ENCODE results near the gene TMEM132D. TPM values are rescaled to one million over a fixed set of nuclear protein-coding genes. Genes with fewer than 3 reads are reported as not detected.

Gene TMEM132D
- total RNA-seq, 1 donor from 2014 or later, result not detected

DNA sequence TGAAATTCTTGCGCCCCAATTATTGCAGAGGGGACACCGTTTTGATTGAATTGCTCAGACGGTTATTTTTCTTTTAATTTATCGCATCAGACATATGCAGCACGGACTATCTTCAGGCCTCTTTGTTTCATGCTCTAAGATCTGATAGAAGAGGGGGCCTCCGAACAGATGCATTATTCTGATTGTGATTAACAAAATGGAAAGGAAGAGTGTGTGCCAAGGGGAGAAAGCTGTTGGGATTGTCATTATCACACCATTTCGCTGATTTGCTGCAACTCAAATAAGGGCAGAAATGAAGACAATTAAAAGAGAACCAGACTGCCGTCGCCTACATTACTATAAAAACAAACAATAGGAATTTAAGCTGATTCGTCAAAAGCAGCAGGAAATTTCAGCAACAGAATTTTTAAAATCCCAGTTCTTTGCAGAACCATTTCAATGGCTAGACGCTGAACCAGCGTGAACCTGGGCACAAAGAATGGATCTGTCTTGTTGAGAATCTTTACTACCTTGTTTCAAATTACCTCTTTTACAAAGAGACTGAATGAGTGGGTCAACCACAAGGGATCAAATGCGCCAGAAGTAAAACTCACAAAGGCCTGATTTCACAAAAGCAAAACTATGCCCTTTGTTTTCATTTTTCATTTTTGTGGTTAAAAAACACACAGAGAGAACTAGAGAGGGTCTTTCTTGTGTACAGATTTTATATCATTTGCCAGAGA is 30.6 kb downstream of the TMEM132D start:
- intact Hi-C loops (cut with micrococcal nuclease), result no loop called here

DNA sequence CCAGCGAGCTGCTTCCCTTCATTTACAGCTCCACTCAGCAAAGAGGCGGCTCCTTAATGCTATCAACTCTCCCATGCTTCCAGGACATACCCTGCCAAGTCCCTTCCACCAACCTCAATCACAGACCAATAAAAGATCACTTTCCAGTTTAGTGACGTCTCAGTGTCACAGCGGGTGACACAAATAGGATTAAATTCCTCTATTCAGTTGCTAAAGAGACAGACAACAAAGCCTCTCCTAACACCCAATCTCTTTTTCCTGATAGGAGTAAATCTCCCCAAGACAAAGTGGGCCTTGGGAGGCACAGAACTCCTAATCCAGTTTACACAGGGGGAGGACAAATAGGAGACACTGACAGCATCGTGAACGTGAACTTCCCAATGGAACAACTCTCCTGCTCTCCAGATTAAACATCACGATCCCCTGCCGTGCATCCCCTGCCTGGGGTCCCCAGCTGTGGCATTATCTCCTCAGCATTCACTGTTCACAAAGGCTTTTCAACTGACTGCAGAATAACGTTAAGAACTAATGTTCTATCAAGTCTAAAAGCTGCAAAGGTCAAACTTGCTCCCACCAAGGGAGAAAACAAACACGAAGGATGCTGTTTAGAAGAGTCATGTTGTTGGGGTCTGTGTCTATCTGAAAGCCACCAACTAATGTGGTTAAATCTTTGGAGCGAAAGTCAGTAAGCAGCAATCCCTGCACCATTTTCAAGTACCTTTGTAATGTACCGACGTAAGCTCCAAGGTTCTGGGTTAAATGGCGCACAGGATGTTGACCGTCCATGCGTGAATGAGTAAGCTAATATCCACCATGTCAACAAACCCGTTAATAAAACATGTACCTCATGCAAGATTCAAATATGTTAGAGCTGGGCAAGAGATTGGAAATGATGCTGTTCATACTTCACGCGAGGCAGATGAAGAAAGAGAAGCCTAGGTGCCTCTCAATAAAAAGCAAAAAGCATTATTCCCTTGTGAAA is 31.5 kb downstream of the TMEM132D start:
- intact Hi-C loops (cut with micrococcal nuclease), result no loop called here

DNA sequence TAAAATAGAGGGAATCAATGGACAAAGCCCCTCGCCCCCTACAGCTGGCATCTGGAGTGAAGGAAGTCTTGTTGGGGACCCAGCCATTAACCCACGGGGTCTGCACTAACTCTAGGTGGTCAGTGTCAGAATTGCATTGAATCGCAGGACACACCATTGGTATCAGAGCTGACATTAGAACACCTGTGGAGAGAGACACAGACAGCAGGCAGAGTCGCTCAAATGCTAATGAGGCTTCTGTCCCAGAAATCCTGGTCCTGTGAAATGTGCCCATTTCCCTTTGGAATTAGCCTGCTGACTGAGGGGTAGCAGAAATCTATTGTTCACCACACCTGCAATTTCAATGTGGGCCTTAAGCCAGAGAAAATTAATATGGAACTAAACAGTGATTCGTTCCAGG is 33.0 kb downstream of the TMEM132D start:
- intact Hi-C loops (cut with micrococcal nuclease), result no loop called here

DNA sequence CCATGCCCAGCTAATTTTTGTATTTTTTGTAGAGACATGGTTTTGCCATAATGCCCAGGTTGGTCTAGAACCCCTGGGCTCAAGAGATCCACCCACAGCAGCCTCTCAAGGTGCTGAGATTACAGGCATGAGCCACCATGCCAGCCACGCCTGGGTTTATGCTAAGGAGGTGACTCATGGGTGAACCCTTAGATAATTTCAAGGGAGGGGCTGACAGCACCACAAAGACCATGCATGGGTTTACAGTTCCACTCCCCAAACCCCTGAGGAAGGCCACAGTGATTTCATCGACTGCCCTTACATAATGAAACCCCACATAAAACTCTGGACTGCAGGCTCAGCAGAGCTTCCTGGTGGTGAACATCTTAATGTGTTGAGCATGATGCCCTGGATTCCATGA is 33.7 kb downstream of the TMEM132D start:
- intact Hi-C loops (cut with micrococcal nuclease), result no loop called here

DNA sequence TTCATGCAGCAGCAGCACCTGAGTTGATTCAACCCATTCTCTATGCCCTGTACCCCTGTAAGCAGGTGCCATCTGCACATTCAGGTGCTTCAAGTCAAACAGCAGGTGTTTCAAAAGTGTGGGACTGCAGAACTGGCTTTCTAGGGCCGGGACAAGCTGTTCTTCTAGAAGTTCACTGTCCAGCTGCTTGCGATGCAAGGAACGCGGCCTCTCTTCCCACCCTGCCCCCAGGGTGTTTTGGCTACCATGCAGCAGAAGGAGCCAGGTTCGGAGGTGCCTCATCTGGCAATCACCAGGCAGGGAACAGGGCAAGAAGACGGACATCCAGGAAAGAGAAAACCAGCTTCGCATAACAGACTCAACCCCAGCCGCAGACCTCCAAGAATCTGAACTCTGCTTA is 35.2 kb downstream of the TMEM132D start:
- intact Hi-C loops (cut with micrococcal nuclease), result no loop called here

DNA sequence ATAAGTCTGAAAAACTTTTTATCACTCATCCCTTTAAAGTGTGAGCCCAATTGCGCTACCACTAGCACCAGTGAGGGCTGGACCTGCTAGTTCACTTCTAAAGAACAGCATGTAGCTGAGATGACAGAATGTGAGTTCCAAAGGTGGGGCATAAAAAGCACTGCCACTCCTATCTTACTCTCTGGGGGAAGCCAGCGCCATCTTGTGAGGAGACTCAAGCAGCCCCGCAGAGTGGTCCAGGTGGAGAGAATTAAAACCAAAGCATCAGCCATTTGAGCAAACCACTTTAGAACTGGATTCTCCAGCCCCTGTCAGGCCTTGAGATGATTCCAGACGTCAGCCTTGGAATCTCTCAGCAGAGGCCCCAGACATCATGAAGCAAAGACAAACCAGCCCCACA is 39.9 kb downstream of the TMEM132D start:
- intact Hi-C loops (cut with micrococcal nuclease), result no loop called here

DNA sequence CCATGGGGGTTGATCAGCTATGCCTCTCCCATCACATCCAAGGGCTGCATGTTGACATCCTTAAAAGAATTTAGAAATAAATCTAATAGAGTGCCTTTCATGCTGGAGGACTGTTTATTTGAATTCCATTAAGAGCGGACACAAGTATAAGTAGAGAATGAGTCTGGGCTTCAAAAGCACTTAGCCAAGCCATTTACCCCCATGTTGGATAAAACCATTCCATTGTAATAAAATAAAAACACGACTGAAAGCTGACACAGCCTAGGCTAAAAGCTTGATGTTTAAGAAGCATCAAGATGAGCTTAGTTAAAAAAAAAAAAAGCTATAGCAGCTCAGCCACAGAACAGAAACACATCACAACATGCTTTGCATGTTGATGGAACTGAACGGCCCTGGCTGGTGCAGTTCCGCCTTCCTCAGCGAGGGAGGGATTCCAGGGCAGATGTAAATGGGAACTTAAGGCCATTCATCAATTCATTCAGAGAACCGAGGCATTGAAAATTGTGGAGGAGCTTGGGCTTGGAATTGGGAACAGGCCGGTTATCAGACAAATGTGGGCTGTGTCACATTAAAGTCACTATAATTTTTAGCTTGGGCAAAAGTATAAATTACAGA is 41.2 kb downstream of the TMEM132D start:
- intact Hi-C loops (cut with micrococcal nuclease), result no loop called here

DNA sequence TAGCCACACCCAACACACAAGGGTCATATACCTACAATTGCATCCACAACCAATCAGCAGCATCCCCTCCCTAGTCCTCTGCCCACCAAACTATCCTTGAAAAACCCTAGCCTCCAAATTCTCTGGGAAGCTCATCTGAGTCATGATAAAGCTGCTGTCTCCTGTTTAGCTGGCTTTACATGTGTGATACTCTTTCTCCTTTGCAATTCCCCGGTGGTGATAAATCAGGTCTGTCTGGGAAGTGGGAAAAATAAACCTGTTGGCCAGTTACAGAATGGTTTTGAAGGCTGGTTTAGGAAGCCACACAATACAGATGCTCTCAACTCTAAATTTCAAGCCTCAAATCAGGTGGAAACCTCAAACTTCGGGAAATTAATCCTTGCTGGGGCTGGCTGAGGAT is 41.9 kb downstream of the TMEM132D start:
- intact Hi-C loops (cut with micrococcal nuclease), result no loop called here

DNA sequence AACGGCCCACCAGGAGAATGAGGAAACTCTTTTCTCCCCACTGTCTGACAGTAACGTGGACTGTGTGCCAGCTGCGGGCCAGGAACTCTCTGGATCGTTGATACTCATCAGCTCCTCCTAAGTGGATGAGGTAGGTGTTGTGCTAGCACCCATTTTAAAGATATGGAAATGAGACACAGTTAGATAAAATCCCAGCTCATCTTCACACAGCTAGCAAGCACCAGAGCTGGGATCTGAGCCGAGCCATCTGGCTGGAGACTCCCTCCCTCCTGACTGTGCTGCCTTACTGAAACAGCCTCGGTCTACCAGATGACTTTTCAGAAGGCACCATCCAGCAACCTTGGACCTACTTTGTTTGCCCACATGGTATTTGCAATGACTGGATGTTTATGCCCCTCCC is 49.2 kb downstream of the TMEM132D start:
- intact Hi-C loops (cut with micrococcal nuclease), result no loop called here

DNA sequence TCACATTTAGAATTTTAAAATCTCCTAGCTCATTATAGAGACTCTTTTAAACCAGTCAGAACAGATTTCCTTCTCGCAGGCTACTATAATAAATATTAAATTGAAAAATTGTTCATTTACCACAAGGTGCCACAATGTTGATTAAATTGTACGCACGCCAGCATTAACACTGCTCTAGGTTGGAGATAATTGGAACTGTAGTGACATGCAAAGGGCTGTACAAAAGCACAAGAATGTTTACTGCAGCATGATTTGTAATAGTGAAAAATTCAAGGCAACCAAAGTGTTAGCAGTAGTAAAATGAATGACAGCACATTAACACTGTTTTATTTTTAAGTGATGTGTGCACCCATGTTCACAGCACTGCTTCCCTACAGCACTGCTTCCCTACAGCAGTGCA is 52.5 kb downstream of the TMEM132D start:
- intact Hi-C loops (cut with micrococcal nuclease), result no loop called here

DNA sequence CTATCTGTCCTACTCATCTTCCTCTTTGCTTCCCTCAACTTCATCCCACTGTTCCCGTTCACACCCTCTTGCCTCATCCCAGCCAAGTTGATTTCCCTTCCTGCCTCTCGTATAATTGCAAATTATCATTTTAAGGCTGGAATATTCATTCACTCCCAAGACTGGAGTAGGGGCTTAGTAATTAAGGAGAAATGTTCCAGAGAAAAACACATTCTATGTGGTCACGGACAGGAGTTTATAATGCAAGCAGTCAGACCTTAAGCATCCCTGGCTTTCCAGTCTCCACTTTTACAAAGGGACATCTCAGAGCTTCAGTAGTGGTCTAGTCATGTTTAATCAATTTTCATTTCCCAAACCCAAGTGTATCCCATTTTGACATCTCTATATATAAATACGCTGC is 54.9 kb downstream of the TMEM132D start:
- intact Hi-C loops (cut with micrococcal nuclease), result no loop called here

DNA sequence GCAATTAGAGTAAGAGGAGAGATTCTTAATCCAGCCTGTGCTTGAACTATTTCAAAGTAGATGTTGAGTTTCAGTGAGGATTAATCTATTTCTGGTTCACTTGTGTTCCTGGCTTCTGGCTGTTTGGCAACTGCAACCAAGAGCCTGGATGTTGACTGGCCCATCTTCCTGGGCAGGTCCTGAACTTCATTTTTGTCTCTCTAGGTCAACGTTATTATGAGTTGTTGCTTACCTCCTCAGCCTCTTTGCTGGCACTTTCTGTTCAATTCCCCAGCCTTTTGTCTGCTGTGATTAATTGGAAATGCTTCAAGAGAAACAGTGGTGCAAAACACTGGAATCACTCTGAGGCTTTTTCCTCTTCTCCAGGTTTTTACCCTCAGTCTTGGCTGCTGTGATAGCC is 56.8 kb downstream of the TMEM132D start:
- intact Hi-C loops (cut with micrococcal nuclease), result no loop called here

DNA sequence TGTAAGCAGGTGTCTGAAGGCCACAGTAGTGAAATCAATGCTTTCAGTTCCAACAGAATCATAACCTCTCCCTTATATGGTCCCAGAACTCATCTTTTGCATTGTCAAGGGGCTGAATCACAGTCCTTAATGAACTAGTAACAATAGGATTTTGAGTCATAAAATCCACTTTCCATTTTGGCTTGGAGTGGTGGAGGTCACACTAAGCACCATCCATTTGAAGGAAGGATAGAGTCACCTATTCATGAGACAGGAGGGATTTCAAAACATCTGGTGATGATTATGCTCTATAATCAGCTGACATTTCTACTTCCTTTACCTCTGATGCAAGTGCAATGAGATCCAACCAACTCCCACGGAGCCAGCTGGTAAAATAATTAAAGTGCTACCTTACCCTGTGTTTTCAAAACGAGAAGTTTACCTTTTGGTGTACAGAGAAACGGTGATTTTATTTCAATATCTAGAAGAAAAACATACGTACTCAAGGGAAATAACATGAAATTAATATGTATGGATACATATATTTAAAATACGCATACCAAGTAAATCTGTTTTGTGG is 59.1 kb downstream of the TMEM132D start:
- intact Hi-C loops (cut with micrococcal nuclease), result no loop called here

DNA sequence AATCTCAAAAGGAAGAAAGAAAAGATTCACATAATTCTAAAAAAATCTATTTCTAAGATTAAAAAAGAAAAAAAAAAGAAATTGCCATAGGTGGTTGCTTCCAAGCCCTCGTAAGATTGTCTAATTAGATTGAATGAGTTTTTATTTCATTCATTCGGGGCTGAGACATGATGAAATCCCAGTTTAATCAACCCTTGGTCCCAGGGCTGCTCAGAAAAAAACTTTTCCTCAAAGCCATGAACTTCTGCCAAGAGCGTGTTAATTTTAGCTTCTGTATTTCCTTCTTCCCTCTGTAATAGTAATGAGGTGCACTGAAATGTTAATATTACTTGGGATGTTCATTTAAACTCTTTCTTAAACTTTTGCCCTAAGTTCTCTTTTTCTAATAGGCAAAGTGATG is 62.6 kb downstream of the TMEM132D start:
- intact Hi-C loops (cut with micrococcal nuclease), result no loop called here

DNA sequence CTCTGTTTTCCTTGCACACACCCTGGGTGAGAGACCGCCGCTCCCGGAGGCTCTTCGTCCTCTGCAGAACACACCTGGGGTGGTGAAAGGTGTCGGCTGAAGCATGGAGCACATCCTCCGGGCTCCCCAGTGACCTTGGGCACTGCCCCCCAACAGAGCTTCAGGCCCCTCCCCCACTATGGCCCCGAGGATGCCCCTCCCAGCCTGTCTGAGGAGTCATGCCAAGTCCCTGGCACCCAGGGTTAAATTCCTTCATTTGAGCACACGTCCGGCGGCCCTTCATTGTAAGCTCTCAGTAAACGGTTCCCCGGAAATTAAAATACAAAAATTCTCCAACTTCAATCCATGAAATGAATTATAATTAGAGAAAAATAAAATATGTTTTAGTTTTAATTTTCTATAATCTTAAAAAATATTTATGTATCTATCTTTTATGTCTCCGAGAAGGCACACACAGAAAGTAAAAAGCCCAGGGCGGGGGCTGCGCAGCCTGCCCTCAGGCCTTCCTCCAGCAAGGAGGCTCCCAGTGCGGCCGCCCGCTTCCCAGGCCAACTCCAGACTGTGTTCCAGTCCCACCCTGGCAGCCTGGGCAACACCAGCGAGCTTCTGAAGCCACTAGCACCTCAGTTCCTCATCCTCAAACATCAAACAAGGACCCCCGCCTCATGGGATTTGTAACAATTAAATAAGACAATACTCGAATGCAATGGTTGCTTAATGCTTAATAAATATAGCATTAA is 63.5 kb downstream of the TMEM132D start:
- intact Hi-C loops (cut with micrococcal nuclease), result no loop called here

DNA sequence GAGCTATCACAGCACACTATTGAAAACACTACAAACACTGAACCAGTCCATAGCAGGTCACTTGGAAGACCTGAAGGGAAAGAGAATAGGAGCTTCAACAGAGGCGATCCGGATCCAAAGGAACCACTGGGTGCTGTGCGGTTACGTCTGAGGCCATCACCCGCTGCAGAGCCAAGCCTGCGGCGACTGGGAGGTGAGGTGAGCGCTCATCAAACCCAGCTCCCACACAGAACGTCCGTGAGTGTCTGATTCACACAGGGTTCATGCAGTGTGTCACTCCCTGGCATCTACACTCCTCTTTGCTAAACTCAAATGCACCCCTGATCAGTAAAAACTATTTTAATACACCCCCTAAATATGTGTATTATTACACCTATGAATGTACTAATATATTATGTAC is 64.1 kb downstream of the TMEM132D start:
- intact Hi-C loops (cut with micrococcal nuclease), result no loop called here

DNA sequence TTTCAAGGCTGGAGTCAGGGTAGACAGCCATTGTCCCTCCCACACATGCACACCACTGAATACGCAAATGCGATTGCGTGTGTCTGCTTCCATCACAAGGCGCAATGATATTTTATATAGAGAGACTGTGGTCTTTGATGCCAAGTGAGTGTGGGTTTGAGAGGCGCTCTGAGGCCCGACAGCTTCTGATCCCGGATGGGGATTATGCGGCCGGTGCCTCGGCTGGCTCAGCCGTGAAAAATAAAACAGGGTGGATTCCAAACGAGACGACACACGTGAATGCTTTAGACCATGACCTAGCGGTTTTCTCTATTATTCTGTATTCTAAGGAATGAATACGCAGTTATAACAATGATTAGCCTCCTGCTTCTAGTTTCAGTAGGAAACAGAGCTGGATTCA is 72.5 kb downstream of the TMEM132D start:
- intact Hi-C loops (cut with micrococcal nuclease), result no loop called here

DNA sequence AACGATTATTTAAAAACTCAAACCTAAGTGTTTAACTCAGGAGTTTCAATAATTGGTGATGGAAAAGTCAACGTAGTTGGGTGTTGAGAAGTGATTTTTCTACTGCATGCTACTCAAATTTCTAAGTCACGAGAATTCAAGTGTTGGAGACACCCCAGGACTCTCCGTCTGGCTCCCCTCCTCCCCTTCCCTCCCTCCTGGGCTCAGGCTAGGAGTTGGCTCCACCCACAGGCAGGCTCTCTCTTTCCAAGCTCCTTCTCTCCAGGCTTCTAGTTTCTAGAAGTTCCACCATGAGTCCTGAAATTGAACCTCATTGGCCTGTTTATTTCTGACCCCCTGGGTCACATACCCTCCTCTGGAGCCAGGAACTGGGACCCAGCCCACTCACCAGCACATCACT is 73.0 kb downstream of the TMEM132D start:
- intact Hi-C loops (cut with micrococcal nuclease), result no loop called here

DNA sequence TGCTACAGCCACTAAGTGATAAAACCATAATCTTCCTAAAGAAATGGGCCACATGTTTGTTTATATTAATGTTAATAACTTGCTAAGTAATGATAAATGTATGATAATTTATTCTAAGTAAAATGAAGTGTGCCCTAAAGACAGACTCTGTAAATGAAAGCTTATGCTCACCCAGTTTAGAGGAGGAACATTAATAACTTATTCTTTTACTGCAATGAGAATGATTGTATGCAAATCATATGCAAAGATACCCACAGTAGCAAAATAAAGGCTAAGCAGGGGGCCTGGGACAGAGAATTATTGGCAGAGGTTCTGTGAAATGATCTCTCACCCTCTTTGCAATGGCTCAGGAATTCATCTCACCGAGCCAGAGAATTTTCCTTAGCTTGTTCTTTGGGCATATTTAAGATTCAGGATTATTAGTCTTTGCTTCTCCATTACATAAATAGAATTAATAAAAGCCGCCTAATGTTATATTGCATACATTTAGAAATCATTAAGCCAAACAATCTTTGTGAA is 75.9 kb downstream of the TMEM132D start:
- intact Hi-C loops (cut with micrococcal nuclease), result no loop called here

DNA sequence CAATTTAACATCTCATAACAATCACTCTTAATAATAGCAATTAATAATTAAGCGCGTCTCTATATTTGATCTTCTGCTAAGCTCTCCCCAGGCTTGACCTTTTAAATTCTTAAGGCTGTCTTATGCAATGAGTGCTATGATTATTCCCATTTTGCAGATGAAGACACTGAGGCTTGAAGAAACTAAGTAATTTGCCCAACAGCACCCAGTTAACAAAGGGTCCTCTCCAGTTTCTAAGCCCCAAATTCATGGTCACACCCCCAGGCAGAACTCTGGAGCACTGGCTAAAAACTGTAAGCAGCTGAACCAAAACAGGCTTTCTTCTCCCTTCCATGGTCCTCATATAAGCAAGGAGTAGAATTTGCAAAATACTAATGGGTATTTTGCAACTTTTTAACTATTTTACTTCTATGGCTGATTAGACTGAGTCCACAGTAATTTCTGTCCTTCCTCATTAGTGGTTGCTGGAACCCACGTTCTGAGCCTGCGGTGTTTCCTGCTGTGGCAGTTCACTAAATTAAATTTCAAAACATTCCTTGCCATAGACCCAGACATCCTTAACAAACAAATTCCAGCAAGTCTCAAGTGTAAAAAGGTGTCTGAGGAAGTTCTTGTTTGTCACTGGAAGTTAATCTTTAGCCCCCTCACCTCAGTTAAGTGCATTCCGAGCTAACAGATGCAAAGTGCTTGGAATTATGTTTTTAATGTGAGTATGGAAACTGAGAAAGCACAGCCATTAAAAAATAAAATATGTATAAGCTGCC is 76.5 kb downstream of the TMEM132D start:
- intact Hi-C loops (cut with micrococcal nuclease), result no loop called here
